ENCODE results near the gene CELSR1. TPM values are rescaled to one million over a fixed set of nuclear protein-coding genes. Genes with fewer than 3 reads are reported as not detected.

CELSR1 gene
- total and polyA plus RNA-seq, 12 donors = 0.11 to 4.3 (median 1.9) TPM

GRCh38 chr22:46509416-46510089, 27.9 kb downstream of the CELSR1 start:
- no peak for DNase-seq
- H3K27me3 ChIP-seq = no peaks in the 10 kb centered on the region
- intact Hi-C loops (cut with DNase I) = no loop called here
- TF ChIP-seq POLR2A (IDR thresholded peaks at IDR 0.05) (no peak), CTCF (IDR thresholded peaks at IDR 0.05) (no peak)
- H3K36me3 ChIP-seq (replicated peaks in 1 of 2) = no peaks in the 10 kb centered on the region
- H3K27ac ChIP-seq = no peak overlapping the region
- no peak overlapping the region for H3K4me3 ChIP-seq
- H3K4me1 ChIP-seq (replicated peaks in 1 of 2) = no peaks in the 10 kb centered on the region
- 79 to 93% (median 85%) methylated on average over 12 to 16 of the region's 16 CpGs for WGBS, 4 donors
- H3K9me3 ChIP-seq (replicated peaks in 1 of 3) = no peaks in the 10 kb centered on the region

DNA sequence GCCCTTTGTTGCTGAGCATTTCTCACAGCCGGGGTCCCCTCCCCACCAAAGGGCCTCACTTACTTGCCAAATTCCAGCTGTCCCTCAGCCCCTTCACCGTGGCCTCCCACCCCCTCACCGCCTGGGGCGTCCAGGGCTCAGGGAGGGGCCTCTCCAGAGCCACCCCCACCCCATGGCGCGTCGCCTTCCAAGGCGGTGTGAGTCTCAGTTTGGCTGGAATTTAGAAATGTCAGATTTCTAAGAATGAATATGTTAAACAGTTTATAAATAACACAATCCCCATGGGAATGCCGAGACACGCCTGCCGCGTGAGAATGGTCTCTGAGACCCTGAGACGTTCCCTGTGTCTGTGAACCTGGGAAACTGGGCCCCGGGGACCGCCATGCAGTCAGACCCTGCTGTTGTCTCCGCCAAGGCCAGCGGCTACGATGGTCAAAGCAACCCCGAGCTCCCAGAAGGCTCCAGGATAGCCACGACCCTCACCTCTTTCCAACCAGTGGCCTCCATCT, 28.9 kb downstream of the CELSR1 start:
- H3K4me1 ChIP-seq (replicated peaks in 1 of 2) = no peaks in the 10 kb centered on the region
- WGBS, 4 donors = 47 to 61% (median 50%) methylated on average over 19 to 20 of the region's 20 CpGs
- no peak overlapping the region for H3K27ac ChIP-seq
- H3K27me3 ChIP-seq = peaks cover 2% of the 10 kb centered on the region
- intact Hi-C loops (cut with DNase I) = no loop called here
- H3K4me3 ChIP-seq = no peak overlapping the region
- H3K36me3 ChIP-seq (replicated peaks in 1 of 2) = no peaks in the 10 kb centered on the region
- no peak for TF ChIP-seq CTCF (IDR thresholded peaks at IDR 0.05)
- no peak for TF ChIP-seq POLR2A (IDR thresholded peaks at IDR 0.05)
- no peak for DNase-seq
- H3K9me3 ChIP-seq (replicated peaks in 1 of 3) = no peaks in the 10 kb centered on the region

DNA sequence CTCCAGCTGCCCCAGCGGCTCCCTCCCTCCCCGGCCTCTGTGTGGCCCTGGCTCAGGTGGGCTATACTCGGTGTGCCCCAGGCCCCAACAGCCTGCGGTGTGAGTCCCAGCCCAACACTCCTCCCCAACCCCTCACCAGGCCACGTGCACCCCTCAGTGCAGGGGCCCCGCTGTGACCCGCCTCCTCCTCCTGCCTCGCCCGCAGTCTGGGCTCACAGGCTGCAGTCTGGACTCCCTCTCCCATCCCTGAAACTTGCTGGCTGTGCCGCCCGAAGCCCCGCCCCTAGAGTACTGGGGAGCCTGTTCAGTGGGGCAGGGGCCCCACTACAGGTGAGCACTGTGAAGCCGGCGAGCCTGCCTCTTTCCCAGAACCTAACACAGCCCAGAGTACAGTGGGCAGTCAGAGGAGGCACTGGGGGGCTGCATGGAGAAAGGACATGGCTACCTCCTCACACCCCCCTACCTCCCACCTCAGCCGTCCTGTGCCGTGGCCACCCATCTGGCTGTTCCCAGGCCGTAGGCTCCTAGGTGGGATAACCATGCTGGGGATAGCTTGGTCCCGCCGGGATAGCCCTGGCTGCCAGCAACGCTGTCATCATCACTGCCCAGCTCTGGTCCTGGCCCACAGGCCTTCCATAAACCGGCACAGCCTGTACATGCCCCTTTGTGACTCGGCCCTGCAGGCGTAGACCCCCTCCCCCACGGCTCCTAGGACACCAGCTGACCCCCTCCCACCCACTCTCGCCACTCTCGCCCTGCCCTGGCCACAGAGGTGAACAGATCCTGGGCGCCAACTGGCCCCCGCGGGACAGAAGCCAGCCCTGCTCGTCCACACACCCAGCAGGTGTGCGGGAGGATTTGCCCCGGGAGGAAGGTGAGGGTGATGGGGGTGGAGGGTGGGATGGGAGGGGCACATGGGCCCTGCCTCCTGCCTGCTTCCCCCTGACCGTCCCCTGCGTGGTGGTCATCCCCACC, 29.7 kb downstream of the CELSR1 start:
- TF ChIP-seq CTCF (IDR thresholded peaks at IDR 0.05) = no peak
- TF ChIP-seq POLR2A (IDR thresholded peaks at IDR 0.05) = no peak
- Histone ChIP-seq H3K4me1 (replicated peaks in 1 of 2) (no peaks in the 10 kb centered on the region), H3K4me3 (no peak overlapping the region), H3K9me3 (replicated peaks in 1 of 3) (no peaks in the 10 kb centered on the region), H3K36me3 (replicated peaks in 1 of 2) (no peaks in the 10 kb centered on the region), H3K27me3 (peaks cover 8% of the 10 kb centered on the region), H3K27ac (no peak overlapping the region)
- WGBS, 4 donors = 47 to 75% (median 54%) methylated on average over 10 to 34 of the region's 34 CpGs
- DNase-seq = no peak
- intact Hi-C loops (cut with DNase I) = no loop called here

DNA sequence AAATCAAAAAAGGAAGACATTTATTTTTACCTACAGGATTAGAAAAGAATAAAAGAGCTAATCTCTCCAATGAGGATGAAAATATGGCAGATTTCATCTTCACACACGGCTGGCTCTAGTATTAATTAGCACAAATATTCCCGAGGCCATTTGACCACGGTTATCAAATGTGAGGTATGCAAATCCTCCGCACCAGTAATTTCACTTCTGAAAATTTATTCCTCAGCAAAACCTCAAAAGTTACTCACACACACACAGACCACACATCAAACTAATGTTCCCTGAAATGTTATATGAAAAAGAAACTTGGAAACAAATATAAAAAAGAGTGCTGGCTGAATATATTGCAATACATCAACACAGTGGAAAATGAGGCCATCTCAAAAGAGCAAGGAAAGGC, 32.8 kb downstream of the CELSR1 start:
- Histone ChIP-seq H3K27ac (no peak overlapping the region), H3K4me3 (no peak overlapping the region), H3K27me3 (peaks cover 8% of the 10 kb centered on the region), H3K36me3 (replicated peaks in 1 of 2) (no peaks in the 10 kb centered on the region), H3K9me3 (replicated peaks in 1 of 3) (no peaks in the 10 kb centered on the region), H3K4me1 (replicated peaks in 1 of 2) (peaks cover 0 to 2% of the 10 kb centered on the region in 2 donors)
- DNase-seq = no peak
- TF ChIP-seq POLR2A (IDR thresholded peaks at IDR 0.05) (no peak), CTCF (IDR thresholded peaks at IDR 0.05) (no peak)
- intact Hi-C loops (cut with DNase I) = no loop called here
- WGBS, 4 donors = 57 to 75% (median 67%) methylated on average over 4 of the region's 4 CpGs

All from adrenal gland (tissue), 12 donors.